ENCODE data around the gene DOP1A. TPM values are rescaled to one million over a fixed set of nuclear protein-coding genes. Genes with fewer than 3 reads are reported as not detected.

Gene DOP1A
- total and polyA plus RNA-seq, 2 of the 4 experiments (the other 2 are of a cell fraction) = 6.0 to 32.4 TPM

- POLR2A ChIA-PET (ENCODE audit: unreplicated experiment) = no interaction called here
Observed at GRCh38 chr6:83138758-83139157, 71.3 kb downstream of the DOP1A start.

More at GRCh38 chr6:83138758-83139157, 71.3 kb downstream of the DOP1A start:
- Histone ChIP-seq H3K4ac (ENCODE audit: low read depth, low read length) (no peak overlapping the region), H3K27ac (ENCODE audit: insufficient read depth, low read length) (no peak overlapping the region), H2BK5ac (ENCODE audit: low read depth, low read length, poor library complexity, severe bottlenecking) (no peak overlapping the region), H2AK5ac (ENCODE audit: low read depth, low read length) (no peak overlapping the region), H4K8ac (ENCODE audit: low read depth in 2 of 2, low read length in 2 of 2) (no peak overlapping the region), H2BK20ac (ENCODE audit: low read depth, low read length) (no peak overlapping the region), H3K4me1 (ENCODE audit: control insufficient read depth, insufficient read depth, low read length) (no peaks in the 10 kb centered on the region), H3K9me3 (ENCODE audit: control insufficient read depth, insufficient read depth, low read length) (no peaks in the 10 kb centered on the region), H2BK120ac (ENCODE audit: low read depth, low read length) (no peak overlapping the region), H3K18ac (ENCODE audit: low read depth, low read length) (no peak overlapping the region), H3K79me1 (ENCODE audit: low read depth in 1 of 2, low read length in 2 of 2) (no peaks in the 10 kb centered on the region), H3K14ac (replicated peaks; ENCODE audit: low read depth, low read length) (no peak overlapping the region), H4K20me1 (ENCODE audit: insufficient read depth, low read length) (no peaks in the 10 kb centered on the region), H3K56ac (ENCODE audit: extremely low read depth, insufficient read depth, low read length) (no peak overlapping the region), H2AFZ (replicated peaks; ENCODE audit: low read length, poor library complexity) (no peak overlapping the region), H2BK15ac (ENCODE audit: low read depth, low read length) (no peak overlapping the region), H3K23ac (ENCODE audit: low read depth, low read length) (no peak overlapping the region), H4K91ac (ENCODE audit: insufficient read depth, low read depth, low read length) (no peak overlapping the region), H2AK9ac (replicated peaks; ENCODE audit: low read depth, low read length, poor library complexity) (no peak overlapping the region), H4K5ac (ENCODE audit: low read depth, low read length) (no peak overlapping the region), H3K9ac (ENCODE audit: low read depth, low read length) (no peak overlapping the region), H3K4me2 (ENCODE audit: low read depth, low read length) (no peak overlapping the region), H3K9me1 (ENCODE audit: insufficient read depth, low read length) (peaks cover 3% of the 10 kb centered on the region; the same call in 1 of the 2 replicates), H3K4me3 (ENCODE audit: insufficient read depth, low read depth, low read length) (no peak overlapping the region), H3K27me3 (ENCODE audit: control insufficient read depth, insufficient read depth, low read length) (no peaks in the 10 kb centered on the region), H3K36me3 (ENCODE audit: control insufficient read depth, insufficient read depth, low read length) (peaks cover 9% of the 10 kb centered on the region)
- no CpG with 5 or more reads among the region's 3 CpGs for WGBS, 2 experiments (ENCODE audit: extremely low coverage in 2 of 2, insufficient read length in 1 of 2)
- TF ChIP-seq SMC3 (IDR thresholded peaks at IDR 0.05; ENCODE audit: low read depth, low read length) (no peak), RAD21 (IDR thresholded peaks at IDR 0.05; ENCODE audit: low read length) (no peak), CHD1 (IDR thresholded peaks at IDR 0.05; ENCODE audit: low read depth, low read length) (no peak), CTCF (conservative IDR thresholded peaks at IDR 0.05; ENCODE audit: low read depth, low read length) (no peak), CEBPB (IDR thresholded peaks at IDR 0.05; ENCODE audit: low read depth, low read length) (no peak), MXI1 (IDR thresholded peaks at IDR 0.05; ENCODE audit: borderline replicate concordance, low read depth, low read length) (no peak), POLR2A (IDR thresholded peaks at IDR 0.05; ENCODE audit: low read depth, low read length) (no peak), FOS (IDR thresholded peaks at IDR 0.05; ENCODE audit: low read depth, low read length) (no peak), USF2 (IDR thresholded peaks at IDR 0.05; ENCODE audit: low read depth, low read length) (no peak), BHLHE40 (IDR thresholded peaks at IDR 0.05; ENCODE audit: low read depth, low read length) (no peak), MAFK (IDR thresholded peaks at IDR 0.05; ENCODE audit: low read depth, low read length) (no peak), ELK1 (IDR thresholded peaks at IDR 0.05; ENCODE audit: borderline replicate concordance, low read depth, low read length) (no peak), NFE2L2 (IDR thresholded peaks at IDR 0.05; ENCODE audit: low read depth, low read length) (no peak), RFX5 (IDR thresholded peaks at IDR 0.05; ENCODE audit: low read depth, low read length) (no peak), MAZ (IDR thresholded peaks at IDR 0.05; ENCODE audit: borderline replicate concordance, low read depth, low read length) (no peak), RCOR1 (IDR thresholded peaks at IDR 0.05; ENCODE audit: insufficient replicate concordance, low read length) (no peak)
- no TSS peak for BruUV-seq (replicated peaks)
- ATAC-seq (ENCODE audit: low read depth) (no peak), DNase-seq (no peak)
- intact Hi-C loops (cut with micrococcal nuclease) = loop anchor here (5.0 kb wide), 1 partner anchor 39 kb away; no protein-coding TSS in a partner anchor
- in situ Hi-C loops (cut with MboI; ENCODE audit: low sequenced_read_pairs) = no loop called here
- CTCF ChIA-PET = no interaction called here
- dilution Hi-C loops (cut with HindIII; ENCODE audit: low sequenced_read_pairs, unreplicated experiment) = no loop called here

Measured in IMR-90 (cell line).